Cardiac fibroblast (primary cell): Measurements from ENCODE around the gene NEDD4L.

Experiments
- DNase-seq, 2 donors: peaks; one replicate each; pipeline versions ENCODE4 v3.0.0 to v3.0.0-alpha.2; 2010; ENCODE audit warnings: low read depth in 2 of 2
- H3K4me3 ChIP-seq, 2 donors: replicated peaks in 1 of 2; 1 replicate in 1 of 2; 2 replicates in 1 of 2; pipeline ENCODE4 v1.5.1; 2011; ENCODE audit warnings: low read depth in 2 of 2, low read length in 2 of 2, mild to moderate bottlenecking in 2 of 2, moderate library complexity in 1 of 2
- TF ChIP-seq, protein P1 (sequence below): IDR thresholded peaks from one replicate; pipeline ENCODE4 v1.5.1; 2011; ENCODE audit warnings: low read depth, mild to moderate bottlenecking, low read length, inconsistent platforms

The NEDD4L gene

DNA sequence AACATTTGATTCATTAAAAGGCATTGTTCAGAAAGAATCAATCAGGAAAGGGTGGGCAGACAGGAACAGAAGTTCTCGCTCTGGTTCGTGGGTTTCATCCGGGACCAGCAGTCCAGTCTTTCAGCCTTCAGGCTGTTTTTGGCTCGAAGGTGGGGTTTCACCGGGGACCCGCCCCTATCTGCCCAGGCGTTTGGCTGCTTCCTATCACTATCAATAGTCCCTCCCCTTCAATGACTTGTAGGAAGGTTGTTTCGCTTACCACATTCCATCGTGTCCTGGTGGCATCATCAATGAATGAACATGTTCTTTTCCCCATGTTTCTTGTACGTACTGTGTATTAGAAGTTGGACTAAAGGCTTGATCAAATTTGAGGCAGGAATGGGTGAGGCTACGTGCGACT lies 130.3 kb downstream of the NEDD4L start:
- TF ChIP-seq, protein P1, sequence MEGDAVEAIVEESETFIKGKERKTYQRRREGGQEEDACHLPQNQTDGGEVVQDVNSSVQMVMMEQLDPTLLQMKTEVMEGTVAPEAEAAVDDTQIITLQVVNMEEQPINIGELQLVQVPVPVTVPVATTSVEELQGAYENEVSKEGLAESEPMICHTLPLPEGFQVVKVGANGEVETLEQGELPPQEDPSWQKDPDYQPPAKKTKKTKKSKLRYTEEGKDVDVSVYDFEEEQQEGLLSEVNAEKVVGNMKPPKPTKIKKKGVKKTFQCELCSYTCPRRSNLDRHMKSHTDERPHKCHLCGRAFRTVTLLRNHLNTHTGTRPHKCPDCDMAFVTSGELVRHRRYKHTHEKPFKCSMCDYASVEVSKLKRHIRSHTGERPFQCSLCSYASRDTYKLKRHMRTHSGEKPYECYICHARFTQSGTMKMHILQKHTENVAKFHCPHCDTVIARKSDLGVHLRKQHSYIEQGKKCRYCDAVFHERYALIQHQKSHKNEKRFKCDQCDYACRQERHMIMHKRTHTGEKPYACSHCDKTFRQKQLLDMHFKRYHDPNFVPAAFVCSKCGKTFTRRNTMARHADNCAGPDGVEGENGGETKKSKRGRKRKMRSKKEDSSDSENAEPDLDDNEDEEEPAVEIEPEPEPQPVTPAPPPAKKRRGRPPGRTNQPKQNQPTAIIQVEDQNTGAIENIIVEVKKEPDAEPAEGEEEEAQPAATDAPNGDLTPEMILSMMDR, result no peak
- no peak for DNase-seq
- H3K4me3 ChIP-seq, result no peak overlapping the region

DNA sequence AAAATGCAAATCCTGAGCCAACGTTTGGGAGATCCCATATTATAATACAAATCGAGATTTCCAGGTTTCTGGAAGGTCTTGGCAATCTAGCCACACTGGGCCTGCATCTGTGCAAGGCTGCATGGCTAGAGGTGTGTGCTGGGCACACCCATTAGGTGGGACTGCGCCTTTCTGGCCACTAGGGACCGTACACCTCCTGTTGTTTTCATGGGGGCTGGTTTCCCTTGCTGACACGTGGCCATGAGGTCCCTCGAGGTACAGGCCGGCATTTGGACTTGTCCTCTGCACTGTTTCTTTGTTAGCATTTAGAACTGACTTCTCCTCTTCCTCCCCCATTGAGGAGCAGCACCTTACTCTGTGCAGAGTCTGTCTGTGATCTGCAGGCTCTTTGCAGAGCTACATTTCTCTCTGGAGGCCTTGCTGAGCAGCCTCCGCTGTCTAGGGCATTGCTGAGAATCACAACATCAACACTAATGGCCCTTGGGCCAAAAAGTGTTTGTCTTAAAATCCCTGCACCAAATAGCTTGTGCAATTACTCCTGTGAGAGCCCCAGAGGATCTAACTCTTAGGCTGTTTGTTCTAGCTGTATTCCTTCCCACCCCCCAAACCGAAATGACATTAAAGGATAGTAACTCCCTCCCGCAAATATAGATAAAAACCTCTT lies 131.2 kb downstream of the NEDD4L start:
- H3K4me3 ChIP-seq, result no peak overlapping the region
- no peak for DNase-seq
- TF ChIP-seq, protein P1, result no peak

DNA sequence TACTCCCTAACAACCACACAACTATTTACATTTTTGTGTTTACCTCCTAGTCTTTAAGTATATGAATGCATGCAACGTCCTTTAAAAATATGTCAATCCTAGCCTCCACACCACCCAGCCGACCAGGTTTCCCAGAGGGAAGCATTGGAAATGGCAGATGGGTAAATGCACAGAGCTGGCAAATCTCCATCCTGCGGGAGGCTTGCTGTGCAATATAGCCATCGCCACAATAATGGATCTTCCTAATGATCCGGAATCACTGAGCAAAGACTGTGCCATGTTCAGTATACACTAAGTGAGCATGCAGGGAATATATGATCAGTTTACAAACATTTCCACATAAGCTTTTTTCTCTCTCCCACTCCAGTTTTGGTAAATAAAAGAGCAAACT lies 131.8 kb downstream of the NEDD4L start:
- no peak overlapping the region for H3K4me3 ChIP-seq
- TF ChIP-seq, protein P1, result no peak
- DNase-seq, result no peak

DNA sequence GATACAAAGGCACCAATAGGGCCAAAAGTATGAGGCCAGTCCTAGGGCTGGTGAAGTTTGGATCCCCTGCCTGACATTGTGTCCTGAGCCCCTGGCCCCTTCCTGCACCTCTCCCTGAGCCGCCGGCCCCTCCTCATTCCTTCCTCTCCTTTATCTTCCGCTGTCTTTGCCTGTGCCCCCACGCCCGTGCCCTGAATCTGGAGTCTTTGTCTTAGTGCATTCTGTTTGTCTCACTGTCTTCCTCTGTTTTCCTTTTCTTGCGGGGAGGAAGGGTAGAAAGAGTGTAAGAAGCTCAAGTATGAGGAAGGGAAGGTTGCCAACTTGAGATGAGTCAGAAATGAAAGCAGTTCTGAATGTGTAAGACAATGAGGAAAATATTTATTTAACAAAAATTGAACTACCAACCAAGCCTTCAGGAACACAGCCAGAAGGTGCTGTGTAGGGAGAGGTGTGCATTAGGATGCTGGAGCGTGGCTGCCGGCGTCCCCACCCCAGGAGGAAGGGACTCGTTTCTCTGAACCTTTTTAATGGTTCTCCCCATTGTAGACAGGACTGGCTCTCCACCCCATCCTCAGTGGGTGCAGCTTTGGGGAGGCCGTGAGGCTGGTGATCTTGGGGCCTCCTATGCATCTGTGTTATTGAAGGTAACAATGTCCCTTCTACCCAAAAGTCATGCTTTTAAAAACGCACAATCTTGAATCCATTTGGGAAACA lies 133.1 kb downstream of the NEDD4L start:
- TF ChIP-seq, protein P1, result no peak
- peak; percentile 93 to 95 for DNase-seq
- H3K4me3 ChIP-seq, result peak overlapping the region in 1 of 2 donors; percentile 8

DNA sequence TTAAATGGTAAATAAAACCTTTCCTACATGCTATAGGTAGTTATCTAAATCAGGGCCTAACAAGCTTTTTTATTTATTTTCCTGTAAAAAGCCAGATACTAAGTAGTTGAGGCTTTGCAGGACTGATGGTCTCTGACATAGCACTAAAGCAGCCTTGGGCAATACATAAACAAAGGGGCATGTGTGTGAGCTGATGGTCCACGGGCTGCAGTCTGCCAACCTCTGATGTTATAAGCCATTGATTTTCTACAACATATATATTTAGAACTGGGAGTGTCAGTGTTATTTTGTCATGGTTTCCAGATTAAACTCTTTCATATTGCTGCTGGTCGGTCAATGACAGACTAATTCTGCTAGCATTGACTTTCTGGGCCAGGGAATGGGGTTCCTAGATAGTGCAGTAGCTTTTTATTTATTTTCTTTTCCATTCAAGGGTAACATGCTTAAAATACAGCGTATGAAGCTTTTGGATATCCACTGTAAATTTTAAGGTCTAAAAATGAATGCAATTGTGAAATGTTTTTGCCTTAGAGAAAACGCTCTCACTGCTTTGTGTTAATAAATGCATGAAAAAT lies 134.0 kb downstream of the NEDD4L start:
- DNase-seq, result no peak

DNA sequence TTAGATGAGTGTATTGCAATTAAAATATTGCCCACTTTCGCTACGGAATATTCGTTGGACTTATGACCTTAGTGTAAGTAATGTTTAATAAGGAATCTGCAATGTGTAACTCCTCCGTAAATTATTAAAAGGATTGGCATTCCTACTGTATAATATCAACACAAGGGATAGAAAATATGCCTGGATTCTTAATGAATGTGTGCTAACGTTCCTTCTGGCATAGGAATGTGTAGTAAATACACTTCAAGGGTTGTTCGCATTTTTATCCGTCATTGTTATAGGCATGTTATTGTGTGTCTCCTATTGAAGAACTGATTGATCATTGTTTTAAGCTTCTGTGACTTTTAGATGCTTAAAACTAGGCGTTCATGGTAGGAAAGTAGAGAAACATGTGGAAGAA lies 134.5 kb downstream of the NEDD4L start:
- no peak overlapping the region for H3K4me3 ChIP-seq
- TF ChIP-seq, protein P1, result no peak
- no peak for DNase-seq

More for the DNA sequence above, 134.0 kb downstream of the NEDD4L start:
- H3K4me3 ChIP-seq, result no peak overlapping the region
- TF ChIP-seq, protein P1, result no peak
